ENCODE measurements around the gene PRKCI.
A peak's percentile ranks its signal among the peaks of the same experiment; 100 is the strongest.
"Not testable (repeated sequence)": the region's sequence is repeated elsewhere in the genome, so short reads cannot be mapped to it uniquely, and the experiment has no call there.

Gene PRKCI

GRCh38 chr3:170267793-170268192, 45.6 kb downstream of the PRKCI start:
- TF ChIP-seq POLR2A (IDR thresholded peaks at IDR 0.05; ENCODE audit: low read depth, low read length) (no peak), TAF1 (IDR thresholded peaks at IDR 0.05; ENCODE audit: borderline replicate concordance, low read depth, low read length) (no peak), POLR2AphosphoS5 (IDR thresholded peaks at IDR 0.05; ENCODE audit: low read depth, low read length) (no peak)
- DNase-seq (ENCODE audit: insufficient read length) (no peak), FAIRE-seq (no peak)

DNA sequence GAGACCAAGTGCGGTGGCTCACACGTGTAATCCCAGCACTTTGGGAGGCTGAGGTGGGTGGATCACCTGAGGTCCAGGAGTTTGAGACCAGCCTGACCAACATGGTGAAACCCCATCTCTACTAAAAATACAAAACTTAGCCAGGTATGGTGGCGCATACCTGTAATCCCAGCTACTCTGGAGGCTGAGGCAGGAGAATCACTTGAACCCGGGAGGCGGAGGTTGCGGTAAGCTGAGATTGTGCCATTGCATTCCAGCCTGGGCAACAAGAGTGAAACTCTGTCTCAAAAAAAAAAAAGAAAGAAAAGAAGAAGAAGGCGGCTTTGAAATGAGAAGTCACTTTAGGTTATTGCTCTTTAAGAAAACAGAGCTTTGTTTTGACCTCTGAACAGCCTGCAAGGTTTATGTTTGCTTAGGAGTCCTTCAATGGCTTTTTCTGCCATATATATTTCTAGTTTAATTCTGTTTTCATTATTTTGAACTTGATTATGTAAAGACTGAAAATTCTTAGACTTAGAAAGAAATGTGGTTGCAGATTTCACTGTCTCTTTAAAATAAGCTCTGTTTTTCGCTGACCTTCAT, 47.5 kb downstream of the PRKCI start:
- not testable (repeated sequence) for DNase-seq (ENCODE audit: insufficient read length); FAIRE-seq

- TF ChIP-seq TAF1 (IDR thresholded peaks at IDR 0.05; ENCODE audit: borderline replicate concordance, low read depth, low read length) (no peak), POLR2A (IDR thresholded peaks at IDR 0.05; ENCODE audit: low read depth, low read length) (no peak), POLR2AphosphoS5 (IDR thresholded peaks at IDR 0.05; ENCODE audit: low read depth, low read length) (no peak)
- no peak for FAIRE-seq
- DNase-seq (ENCODE audit: insufficient read length), result no peak
Observed at GRCh38 chr3:170270282-170270881, 48.2 kb downstream of the PRKCI start.

DNA sequence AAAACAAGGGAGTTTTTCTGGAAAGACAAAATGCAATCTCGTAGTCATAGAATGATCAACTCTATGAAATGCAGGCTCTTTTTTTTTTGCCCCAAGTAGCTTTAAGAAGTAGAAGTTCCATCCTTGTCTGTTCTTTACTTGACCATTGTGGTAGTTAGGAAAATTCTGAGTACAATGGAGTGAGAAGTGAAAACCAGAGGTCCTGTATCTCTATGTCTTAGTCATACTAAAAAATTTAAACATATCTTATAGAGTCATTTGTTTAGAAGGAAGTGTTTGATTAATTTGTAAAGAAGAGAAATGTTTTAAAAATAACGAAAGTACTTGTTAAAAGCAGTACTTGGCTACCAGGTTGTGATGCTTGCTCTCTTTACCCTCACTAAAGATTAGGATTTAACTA, 52.4 kb downstream of the PRKCI start:
- no peak for DNase-seq (ENCODE audit: insufficient read length)
- FAIRE-seq, result no peak
- TF ChIP-seq TAF1 (IDR thresholded peaks at IDR 0.05; ENCODE audit: borderline replicate concordance, low read depth, low read length) (no peak), POLR2AphosphoS5 (IDR thresholded peaks at IDR 0.05; ENCODE audit: low read depth, low read length) (no peak), POLR2A (IDR thresholded peaks at IDR 0.05; ENCODE audit: low read depth, low read length) (no peak)

- DNase-seq (ENCODE audit: insufficient read length) (no peak), FAIRE-seq (no peak)
- TF ChIP-seq POLR2A (IDR thresholded peaks at IDR 0.05; ENCODE audit: low read depth, low read length) (no peak), TAF1 (IDR thresholded peaks at IDR 0.05; ENCODE audit: borderline replicate concordance, low read depth, low read length) (no peak), POLR2AphosphoS5 (IDR thresholded peaks at IDR 0.05; ENCODE audit: low read depth, low read length) (no peak)
Observed at GRCh38 chr3:170275832-170276231, 53.6 kb downstream of the PRKCI start.

- peak; percentile 17 for FAIRE-seq
- DNase-seq (ENCODE audit: insufficient read length), result not testable (repeated sequence)
Observed at GRCh38 chr3:170277311-170277710, 55.1 kb downstream of the PRKCI start.

DNA sequence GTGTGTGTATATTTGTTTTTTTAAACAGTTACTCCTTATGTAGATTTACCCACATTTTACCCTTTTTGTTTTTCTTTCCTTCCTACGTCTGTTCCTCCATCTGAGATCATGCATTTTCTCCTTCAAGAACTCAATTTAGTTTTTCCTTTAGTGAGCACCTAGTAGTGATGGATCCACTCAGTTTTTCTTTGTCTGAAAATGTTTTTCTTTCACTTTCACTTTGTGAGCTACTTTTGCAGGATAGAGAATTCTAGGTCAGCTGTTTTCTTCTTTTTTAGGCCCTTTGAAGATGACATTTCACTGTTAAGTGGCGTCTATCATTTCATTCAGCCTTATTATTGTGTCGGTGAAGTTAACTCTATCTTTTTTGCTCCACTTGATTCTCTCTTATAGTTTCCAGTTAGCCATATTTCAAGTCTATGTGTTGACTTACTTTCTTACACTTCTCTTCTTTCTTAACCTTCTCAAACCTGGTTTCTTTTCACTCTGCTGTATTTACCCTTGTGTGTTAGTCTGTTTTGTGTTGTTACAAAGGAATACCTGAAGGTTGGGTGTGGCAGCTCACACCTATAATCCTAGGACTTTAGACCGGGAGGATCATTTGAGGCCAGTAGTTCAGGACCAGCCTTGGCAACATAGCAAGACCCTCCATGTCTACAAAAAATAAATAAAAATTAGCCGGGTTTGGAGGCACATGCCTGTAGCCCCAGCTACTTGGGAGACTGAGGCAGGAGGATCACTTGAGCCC, 55.8 kb downstream of the PRKCI start:
- FAIRE-seq, result peak; percentile 57
- no peak for DNase-seq (ENCODE audit: insufficient read length)
- TF ChIP-seq POLR2AphosphoS5 (IDR thresholded peaks at IDR 0.05; ENCODE audit: low read depth, low read length) (no peak), POLR2A (IDR thresholded peaks at IDR 0.05; ENCODE audit: low read depth, low read length) (no peak), TAF1 (IDR thresholded peaks at IDR 0.05; ENCODE audit: borderline replicate concordance, low read depth, low read length) (no peak)

DNA sequence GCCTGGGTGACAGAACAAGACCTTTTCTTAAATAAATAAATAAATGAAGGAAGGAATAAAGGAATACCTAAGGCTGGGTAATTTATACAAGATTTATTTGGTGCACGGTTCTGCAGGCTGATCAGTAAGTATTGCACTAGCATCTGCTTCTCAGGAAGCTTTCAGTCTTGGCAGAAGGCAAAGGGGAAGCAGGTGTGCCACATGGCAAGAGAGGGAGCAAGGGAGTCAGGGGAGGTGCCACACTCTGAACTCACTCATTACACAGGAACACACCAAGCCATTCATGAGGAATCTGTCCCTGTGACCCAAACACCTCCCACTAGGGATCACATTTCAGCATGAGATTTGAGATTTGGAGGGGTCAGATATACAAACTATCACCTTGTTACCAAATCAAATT, 56.4 kb downstream of the PRKCI start:
- TF ChIP-seq POLR2AphosphoS5 (IDR thresholded peaks at IDR 0.05; ENCODE audit: low read depth, low read length), result no peak
- no peak for TF ChIP-seq POLR2A (IDR thresholded peaks at IDR 0.05; ENCODE audit: low read depth, low read length)
- no peak for TF ChIP-seq TAF1 (IDR thresholded peaks at IDR 0.05; ENCODE audit: borderline replicate concordance, low read depth, low read length)
- DNase-seq (ENCODE audit: insufficient read length) (no peak), FAIRE-seq (no peak)

DNA sequence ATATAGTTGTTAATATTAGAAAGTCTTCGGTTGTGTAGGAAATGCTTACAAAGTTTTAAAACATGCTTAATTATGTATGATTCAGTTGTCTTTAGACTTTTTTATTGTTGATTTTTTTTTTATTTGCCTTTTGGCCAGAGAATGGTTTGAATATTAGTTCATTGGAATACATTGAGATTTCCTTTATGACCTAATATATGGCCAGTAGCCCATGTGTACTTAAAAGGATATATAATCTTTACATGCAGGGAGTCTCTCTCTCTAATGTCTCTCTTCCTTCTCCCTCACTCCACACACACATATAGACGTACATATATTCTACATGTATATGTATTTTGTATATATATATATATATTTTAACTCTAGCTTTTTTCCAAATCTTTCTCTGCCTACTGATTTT, 68.0 kb downstream of the PRKCI start:
- FAIRE-seq (no peak), DNase-seq (ENCODE audit: insufficient read length) (no peak)
- TF ChIP-seq POLR2AphosphoS5 (IDR thresholded peaks at IDR 0.05; ENCODE audit: low read depth, low read length), result no peak
- TF ChIP-seq POLR2A (IDR thresholded peaks at IDR 0.05; ENCODE audit: low read depth, low read length), result no peak
- TF ChIP-seq TAF1 (IDR thresholded peaks at IDR 0.05; ENCODE audit: borderline replicate concordance, low read depth, low read length), result no peak

GRCh38 chr3:170295586-170295985, 73.4 kb downstream of the PRKCI start:
- TF ChIP-seq POLR2A (IDR thresholded peaks at IDR 0.05; ENCODE audit: low read depth, low read length), result no peak
- TF ChIP-seq POLR2AphosphoS5 (IDR thresholded peaks at IDR 0.05; ENCODE audit: low read depth, low read length), result no peak
- TF ChIP-seq TAF1 (IDR thresholded peaks at IDR 0.05; ENCODE audit: borderline replicate concordance, low read depth, low read length), result no peak
- no peak for FAIRE-seq

GRCh38 chr3:170296703-170297102, 74.5 kb downstream of the PRKCI start:
- DNase-seq (ENCODE audit: insufficient read length), result no peak
- TF ChIP-seq POLR2A (IDR thresholded peaks at IDR 0.05; ENCODE audit: low read depth, low read length), result no peak
- no peak for TF ChIP-seq TAF1 (IDR thresholded peaks at IDR 0.05; ENCODE audit: borderline replicate concordance, low read depth, low read length)
- TF ChIP-seq POLR2AphosphoS5 (IDR thresholded peaks at IDR 0.05; ENCODE audit: low read depth, low read length), result no peak
- no peak for FAIRE-seq

More at GRCh38 chr3:170295586-170295985, 73.4 kb downstream of the PRKCI start:
- no peak for DNase-seq (ENCODE audit: insufficient read length)

DNA sequence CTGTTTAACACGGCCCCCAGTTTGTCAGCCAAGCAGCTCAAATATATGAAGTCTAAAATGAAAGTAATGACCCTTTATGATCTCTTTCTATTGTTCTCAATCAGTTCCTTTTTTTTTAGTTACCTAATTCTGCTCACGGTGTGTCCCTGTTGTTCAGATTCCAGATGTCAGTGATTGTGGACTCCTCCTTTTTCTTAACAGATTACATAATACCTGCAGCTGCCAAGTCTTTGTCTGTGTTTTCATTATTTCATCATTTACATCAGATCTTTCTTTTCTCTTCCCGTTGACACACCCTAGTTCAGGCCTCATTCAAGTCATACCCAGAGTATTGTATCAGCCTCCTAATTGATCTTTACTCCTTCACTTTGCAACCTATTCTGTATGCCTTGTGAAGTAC, 79.2 kb downstream of the PRKCI start:
- no peak for TF ChIP-seq POLR2AphosphoS5 (IDR thresholded peaks at IDR 0.05; ENCODE audit: low read depth, low read length)
- no peak for TF ChIP-seq TAF1 (IDR thresholded peaks at IDR 0.05; ENCODE audit: borderline replicate concordance, low read depth, low read length)
- no peak for TF ChIP-seq POLR2A (IDR thresholded peaks at IDR 0.05; ENCODE audit: low read depth, low read length)
- no peak for DNase-seq (ENCODE audit: insufficient read length)
- FAIRE-seq, result no peak
